ENCODE measurements around the gene MESP2. TPM values are rescaled to one million over a fixed set of nuclear protein-coding genes. Genes with fewer than 3 reads are reported as not detected.

The MESP2 gene
- total and polyA plus RNA-seq, 2 of the 13 experiments (the other 11 are each of a cell fraction or from before 2014, with no cell fraction given): not detected

DNA sequence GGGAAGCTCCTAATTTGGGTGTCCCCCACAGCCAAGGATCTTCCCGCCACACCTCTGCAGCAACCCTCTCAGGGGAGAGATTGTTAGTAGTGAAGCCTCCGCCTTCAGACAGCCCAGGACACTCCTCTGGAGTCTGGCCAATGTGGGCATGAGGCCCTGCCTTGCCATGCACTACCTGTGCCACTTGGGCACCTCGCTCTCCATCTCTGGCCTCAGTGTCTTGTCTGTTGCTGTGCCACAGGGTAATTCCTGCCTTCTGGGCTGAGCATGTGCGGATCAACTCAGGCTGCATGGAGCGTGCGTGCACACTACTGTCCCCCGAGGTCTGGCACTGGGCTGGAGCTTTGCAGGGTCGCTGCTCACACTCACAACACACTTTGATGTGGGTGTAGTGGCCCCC lies 17.2 kb upstream of the MESP2 start:
- intact Hi-C loops (cut with micrococcal nuclease; ENCODE audit: unreplicated experiment): no loop called here
- no peak for DNase-seq (ENCODE audit: low spot score)
- Histone ChIP-seq H3K9ac (ENCODE audit: insufficient read depth, low read depth, low read length) (no peak overlapping the region), H2AFZ (ENCODE audit: low read length) (no peak overlapping the region), H3K4me3 (replicated peaks in 1 of 3; ENCODE audit: insufficient read depth in 1 of 3, low read depth in 2 of 3, low read length in 3 of 3) (no peak overlapping the region), H3K27ac (ENCODE audit: extremely low read length, insufficient read depth, low read length) (no peak overlapping the region), H3K79me2 (ENCODE audit: insufficient read depth, low read length) (no peaks in the 10 kb centered on the region), H3K27me3 (ENCODE audit: control insufficient read depth in 1 of 2, insufficient read depth in 2 of 2, low read length in 2 of 2) (peaks cover 10 to 18% of the 10 kb centered on the region in 2 experiments), H3K36me3 (replicated peaks in 1 of 2; ENCODE audit: control insufficient read depth in 1 of 2, insufficient read depth in 2 of 2, low read length in 2 of 2) (no peaks in the 10 kb centered on the region), H3K9me3 (ENCODE audit: low read length) (no peaks in the 10 kb centered on the region), H4K20me1 (ENCODE audit: insufficient read depth, low read length) (no peaks in the 10 kb centered on the region), H3K4me2 (ENCODE audit: low read depth, low read length) (no peak overlapping the region), H3K4me1 (ENCODE audit: insufficient read depth, low read length) (peaks cover 58% of the 10 kb centered on the region)
- POLR2A ChIA-PET: no interaction called here
- in situ Hi-C loops (cut with HindIII; ENCODE audit: extremely low pct_ligation_motif_present, low pct_unique_long_range_greater_than_20kb): loop anchor here (5.0 kb wide), 1 partner anchor 118 kb away; no protein-coding TSS in a partner anchor
- FAIRE-seq: no peak
- CTCF ChIA-PET (ENCODE audit: low intra/inter-chr PET ratio, low total read pairs): no interaction called here
- ATAC-seq: no peak
- WGBS (ENCODE audit: low lambda C conversion rate): 39% methylated on average over 6 of the region's 8 CpGs
- no TSS peak for BruUV-seq (replicated peaks)
- TF ChIP-seq ATF7 (IDR thresholded peaks at IDR 0.05) (no peak), ATF7 (CRISPR knock-in tag; IDR thresholded peaks at IDR 0.05) (0 out of 2 replicates have a peak, but pooled peaks have one; percentile 40), ZBTB38 (CRISPR knock-in tag; IDR thresholded peaks at IDR 0.05) (no peak), ZNF563 (CRISPR knock-in tag; IDR thresholded peaks at IDR 0.05) (no peak), ZNF749 (CRISPR knock-in tag; IDR thresholded peaks at IDR 0.05; ENCODE audit: borderline replicate concordance) (no peak)

- Histone ChIP-seq H3K4me2 (ENCODE audit: low read depth, low read length) (no peak overlapping the region), H3K36me3 (replicated peaks in 1 of 2; ENCODE audit: control insufficient read depth in 1 of 2, insufficient read depth in 2 of 2, low read length in 2 of 2) (no peaks in the 10 kb centered on the region), H3K4me3 (replicated peaks in 1 of 3; ENCODE audit: insufficient read depth in 1 of 3, low read depth in 2 of 3, low read length in 3 of 3) (no peak overlapping the region), H2AFZ (ENCODE audit: low read length) (no peak overlapping the region), H3K9ac (ENCODE audit: insufficient read depth, low read depth, low read length) (no peak overlapping the region), H4K20me1 (ENCODE audit: insufficient read depth, low read length) (no peaks in the 10 kb centered on the region), H3K27ac (ENCODE audit: extremely low read length, insufficient read depth, low read length) (no peak overlapping the region), H3K79me2 (ENCODE audit: insufficient read depth, low read length) (no peaks in the 10 kb centered on the region), H3K27me3 (ENCODE audit: control insufficient read depth in 1 of 2, insufficient read depth in 2 of 2, low read length in 2 of 2) (peaks cover 9 to 18% of the 10 kb centered on the region in 2 experiments), H3K9me3 (ENCODE audit: low read length) (no peaks in the 10 kb centered on the region), H3K4me1 (ENCODE audit: insufficient read depth, low read length) (peaks cover 58% of the 10 kb centered on the region)
- FAIRE-seq: no peak
- intact Hi-C loops (cut with micrococcal nuclease; ENCODE audit: unreplicated experiment) (loop anchor here (1.0 to 5.0 kb wide), 2 partner anchors 52 to 128 kb away; partner anchors contain the start of gene ANPEP), in situ Hi-C loops (cut with HindIII; ENCODE audit: extremely low pct_ligation_motif_present, low pct_unique_long_range_greater_than_20kb) (loop anchor here (5.0 kb wide), 1 partner anchor 117 kb away; no protein-coding TSS in a partner anchor)
- ChIA-PET CTCF (ENCODE audit: low intra/inter-chr PET ratio, low total read pairs) (interaction anchor here (1.7 kb wide), 1 partner anchor 115 kb away, joined by 44 read pairs; no protein-coding TSS in a partner anchor), POLR2A (interaction anchor here (1.5 to 1.9 kb wide), 2 partner anchors 42 to 115 kb away, joined by 3 to 8 read pairs; no protein-coding TSS in a partner anchor)
- DNase-seq (ENCODE audit: low spot score): no peak
- no peak for ATAC-seq
- no TSS peak for BruUV-seq (replicated peaks)
- WGBS (ENCODE audit: low lambda C conversion rate): 49% methylated on average over 3 of the region's 3 CpGs
- TF ChIP-seq ZNF225 (CRISPR knock-in tag; IDR thresholded peaks at IDR 0.05): no peak
- no peak for TF ChIP-seq NCOA2 (CRISPR knock-in tag; IDR thresholded peaks at IDR 0.05)
- TF ChIP-seq CBX5 (CRISPR knock-in tag; IDR thresholded peaks at IDR 0.05; ENCODE audit: borderline replicate concordance): no peak
- no peak for TF ChIP-seq MYPOP (CRISPR knock-in tag; IDR thresholded peaks at IDR 0.05)
- TF ChIP-seq, protein P1, sequence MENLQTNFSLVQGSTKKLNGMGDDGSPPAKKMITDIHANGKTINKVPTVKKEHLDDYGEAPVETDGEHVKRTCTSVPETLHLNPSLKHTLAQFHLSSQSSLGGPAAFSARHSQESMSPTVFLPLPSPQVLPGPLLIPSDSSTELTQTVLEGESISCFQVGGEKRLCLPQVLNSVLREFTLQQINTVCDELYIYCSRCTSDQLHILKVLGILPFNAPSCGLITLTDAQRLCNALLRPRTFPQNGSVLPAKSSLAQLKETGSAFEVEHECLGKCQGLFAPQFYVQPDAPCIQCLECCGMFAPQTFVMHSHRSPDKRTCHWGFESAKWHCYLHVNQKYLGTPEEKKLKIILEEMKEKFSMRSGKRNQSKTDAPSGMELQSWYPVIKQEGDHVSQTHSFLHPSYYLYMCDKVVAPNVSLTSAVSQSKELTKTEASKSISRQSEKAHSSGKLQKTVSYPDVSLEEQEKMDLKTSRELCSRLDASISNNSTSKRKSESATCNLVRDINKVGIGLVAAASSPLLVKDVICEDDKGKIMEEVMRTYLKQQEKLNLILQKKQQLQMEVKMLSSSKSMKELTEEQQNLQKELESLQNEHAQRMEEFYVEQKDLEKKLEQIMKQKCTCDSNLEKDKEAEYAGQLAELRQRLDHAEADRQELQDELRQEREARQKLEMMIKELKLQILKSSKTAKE (CRISPR knock-in tag; IDR thresholded peaks at IDR 0.05; ENCODE audit: borderline replicate concordance): no peak
- TF ChIP-seq RBM22 (optimal IDR thresholded peaks at IDR 0.05; ENCODE audit: low read length): no peak
- TF ChIP-seq, protein P2, sequence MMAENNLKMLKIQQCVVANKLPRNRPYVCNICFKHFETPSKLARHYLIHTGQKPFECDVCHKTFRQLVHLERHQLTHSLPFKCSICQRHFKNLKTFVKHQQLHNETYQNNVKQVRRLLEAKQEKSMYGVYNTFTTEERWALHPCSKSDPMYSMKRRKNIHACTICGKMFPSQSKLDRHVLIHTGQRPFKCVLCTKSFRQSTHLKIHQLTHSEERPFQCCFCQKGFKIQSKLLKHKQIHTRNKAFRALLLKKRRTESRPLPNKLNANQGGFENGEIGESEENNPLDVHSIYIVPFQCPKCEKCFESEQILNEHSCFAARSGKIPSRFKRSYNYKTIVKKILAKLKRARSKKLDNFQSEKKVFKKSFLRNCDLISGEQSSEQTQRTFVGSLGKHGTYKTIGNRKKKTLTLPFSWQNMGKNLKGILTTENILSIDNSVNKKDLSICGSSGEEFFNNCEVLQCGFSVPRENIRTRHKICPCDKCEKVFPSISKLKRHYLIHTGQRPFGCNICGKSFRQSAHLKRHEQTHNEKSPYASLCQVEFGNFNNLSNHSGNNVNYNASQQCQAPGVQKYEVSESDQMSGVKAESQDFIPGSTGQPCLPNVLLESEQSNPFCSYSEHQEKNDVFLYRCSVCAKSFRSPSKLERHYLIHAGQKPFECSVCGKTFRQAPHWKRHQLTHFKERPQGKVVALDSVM (CRISPR knock-in tag; IDR thresholded peaks at IDR 0.05): no peak
- TF ChIP-seq MTF2 (CRISPR knock-in tag; IDR thresholded peaks at IDR 0.05; ENCODE audit: borderline replicate concordance): no peak
- no peak for TF ChIP-seq TEAD2 (CRISPR knock-in tag; IDR thresholded peaks at IDR 0.05)
- no peak for TF ChIP-seq BCL6 (CRISPR knock-in tag; IDR thresholded peaks at IDR 0.05)
Observed at GRCh38 chr15:89759835-89760234, 16.3 kb upstream of the MESP2 start.
